A549 (cell line): ENCODE data around the gene C10orf88.

Source experiments
- CTCF ChIP-seq: fragments of >200 bp; sonication (Bioruptor Twin); formaldehyde crosslinking; IDR thresholded peaks from 3 replicates; pipeline ENCODE4 v1.5.1; 2016
- HMGXB4 ChIP-seq: fragments of 250-450 bp; sonication (Bioruptor Pico); IDR thresholded peaks from 2 replicates; pipeline ENCODE4 v1.5.0; 2021; ENCODE audit warnings: mild to moderate bottlenecking, moderate library complexity, borderline replicate concordance
- POLR2A ChIP-seq: IDR thresholded peaks from 2 replicates; pipeline ENCODE4 v1.6.1; 2012; ENCODE audit warnings: mild to moderate bottlenecking, low read length
- SREBF2 ChIP-seq: fragments of 450-650 bp; IDR thresholded peaks from 2 replicates; pipeline ENCODE4 v1.6.1; 2014; ENCODE audit warnings: mild to moderate bottlenecking, moderate library complexity

- TF ChIP-seq HMGXB4 (CRISPR knock-in tag): no peak
- no peak for TF ChIP-seq CTCF
- TF ChIP-seq POLR2A: no peak
- no peak for TF ChIP-seq SREBF2
These were observed 39.8 kb upstream of the C10orf88 start for GRCh38 chr10:122993797-122994336.
